Ascending aorta (tissue), 2 donors: ENCODE results near the gene CREB3. TPM values are rescaled to one million over a fixed set of nuclear protein-coding genes. Genes with fewer than 3 reads are reported as not detected.

Experiments used
- DNase-seq, 2 donors: peaks; one replicate each; pipeline ENCODE4 v3.0.0-alpha.2; 2019; ENCODE audit warnings: low spot score in 2 of 2
- H3K27ac ChIP-seq, 2 donors: fragments of 200-600 bp; sonication (generic); one replicate each; pipeline ENCODE4 v1.5.1; 2016 to 2017; ENCODE audit warnings: mild to moderate bottlenecking in 1 of 2
- H3K27me3 ChIP-seq: fragments of 200-600 bp; sonication (generic); one replicate; pipeline ENCODE4 v1.5.1; 2017
- H3K36me3 ChIP-seq, 2 donors: fragments of 200-600 bp; sonication (generic); one replicate each; pipeline ENCODE4 v1.5.1; 2016
- H3K4me1 ChIP-seq, 2 donors: fragments of 200-600 bp; sonication (generic); one replicate each; pipeline ENCODE4 v1.5.1; 2016 to 2017; ENCODE audit warnings: mild to moderate bottlenecking in 1 of 2
- H3K4me3 ChIP-seq, 2 donors: fragments of 200-600 bp; sonication (generic); one replicate each; pipeline ENCODE4 v1.5.1; 2016 to 2017; ENCODE audit warnings: mild to moderate bottlenecking in 1 of 2
- H3K9me3 ChIP-seq, 2 donors: fragments of 200-600 bp; sonication (generic); one replicate each; pipeline ENCODE4 v1.5.1; 2016
- intact Hi-C: fragments of 100-400 bp; cut with DNase I; formaldehyde crosslinking; loops from one replicate; pipeline ENCODE4 v1.15.1; 2023
- total RNA-seq: library from RNA; depleted of rRNA; stranded (reverse); fragments of >200 nt; gene quantifications from one replicate; pipeline ENCODE4 v1.1.0, GENCODE V29; 2016
- TF ChIP-seq, protein P1 (sequence below), 3 experiments: fragments of 200-600 bp in 2 of 3; fragments of 450-650 bp in 1 of 3; sonication (generic) in 2 of 3; IDR thresholded peaks; one replicate each; pipeline ENCODE4 v1.5.1; 2016 to 2019; ENCODE audit warnings: antibody characterized with exemption in 3 of 3, mild to moderate bottlenecking in 1 of 3, moderate library complexity in 1 of 3

CREB3 gene
- total RNA-seq, 1 donor from 2014 or later: 48.3 TPM

DNA sequence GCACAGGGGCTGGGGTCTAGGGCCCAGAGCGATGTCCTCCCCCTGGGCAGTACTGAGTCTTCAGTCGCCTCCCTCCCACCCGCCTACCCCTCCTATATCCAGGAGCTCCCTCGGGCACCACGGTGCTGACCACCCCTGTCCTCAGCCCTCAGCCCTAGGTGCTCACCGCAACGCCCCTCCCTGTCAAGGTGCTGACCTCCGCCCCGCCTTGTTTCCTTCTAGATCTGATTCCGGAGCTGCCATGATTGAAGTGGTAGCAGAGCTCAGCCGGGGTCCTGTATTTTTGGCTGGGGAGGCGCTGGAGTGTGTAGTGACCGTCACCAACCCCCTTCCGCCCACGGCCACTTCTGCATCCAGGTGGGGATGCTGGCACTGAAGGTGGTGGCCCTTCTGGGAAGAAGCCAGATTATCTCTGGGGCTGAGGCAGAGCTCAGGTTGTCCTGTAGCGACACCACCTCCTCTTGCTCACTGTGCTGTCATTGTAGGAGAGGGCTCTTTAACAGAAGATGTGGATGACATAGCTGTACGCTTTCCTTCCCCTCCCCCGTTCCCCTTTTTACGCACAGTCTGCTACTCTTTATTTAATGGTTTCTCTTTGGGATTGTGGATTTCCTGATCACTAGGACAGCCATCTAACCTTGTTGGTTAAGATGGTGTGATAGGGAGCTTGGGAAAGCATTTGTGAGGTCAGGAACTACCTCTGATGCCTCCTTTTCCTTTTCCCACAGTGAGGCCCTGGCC lies 17.2 kb downstream of the CREB3 start:
- Histone ChIP-seq H3K4me3 (peak overlapping the region; percentile 87 to 94), H3K27me3 (no peaks in the 10 kb centered on the region), H3K4me1 (peaks cover 10 to 31% of the 10 kb centered on the region in 2 donors), H3K9me3 (no peaks in the 10 kb centered on the region), H3K27ac (peak overlapping the region; percentile 94 to 96), H3K36me3 (peaks cover 30 to 45% of the 10 kb centered on the region in 2 donors)
- intact Hi-C loops: loop anchor here (1.0 to 5.0 kb wide), 3 partner anchors 17 to 142 kb away; partner anchors contain the start of genes CREB3, HINT2, TESK1 and TLN1
- peak in 1 of 2 donors; percentile 72 for DNase-seq
- TF ChIP-seq, protein P1, sequence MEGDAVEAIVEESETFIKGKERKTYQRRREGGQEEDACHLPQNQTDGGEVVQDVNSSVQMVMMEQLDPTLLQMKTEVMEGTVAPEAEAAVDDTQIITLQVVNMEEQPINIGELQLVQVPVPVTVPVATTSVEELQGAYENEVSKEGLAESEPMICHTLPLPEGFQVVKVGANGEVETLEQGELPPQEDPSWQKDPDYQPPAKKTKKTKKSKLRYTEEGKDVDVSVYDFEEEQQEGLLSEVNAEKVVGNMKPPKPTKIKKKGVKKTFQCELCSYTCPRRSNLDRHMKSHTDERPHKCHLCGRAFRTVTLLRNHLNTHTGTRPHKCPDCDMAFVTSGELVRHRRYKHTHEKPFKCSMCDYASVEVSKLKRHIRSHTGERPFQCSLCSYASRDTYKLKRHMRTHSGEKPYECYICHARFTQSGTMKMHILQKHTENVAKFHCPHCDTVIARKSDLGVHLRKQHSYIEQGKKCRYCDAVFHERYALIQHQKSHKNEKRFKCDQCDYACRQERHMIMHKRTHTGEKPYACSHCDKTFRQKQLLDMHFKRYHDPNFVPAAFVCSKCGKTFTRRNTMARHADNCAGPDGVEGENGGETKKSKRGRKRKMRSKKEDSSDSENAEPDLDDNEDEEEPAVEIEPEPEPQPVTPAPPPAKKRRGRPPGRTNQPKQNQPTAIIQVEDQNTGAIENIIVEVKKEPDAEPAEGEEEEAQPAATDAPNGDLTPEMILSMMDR (IDR thresholded peaks at IDR 0.05): peak in 1 of 3 experiments; percentile 5

DNA sequence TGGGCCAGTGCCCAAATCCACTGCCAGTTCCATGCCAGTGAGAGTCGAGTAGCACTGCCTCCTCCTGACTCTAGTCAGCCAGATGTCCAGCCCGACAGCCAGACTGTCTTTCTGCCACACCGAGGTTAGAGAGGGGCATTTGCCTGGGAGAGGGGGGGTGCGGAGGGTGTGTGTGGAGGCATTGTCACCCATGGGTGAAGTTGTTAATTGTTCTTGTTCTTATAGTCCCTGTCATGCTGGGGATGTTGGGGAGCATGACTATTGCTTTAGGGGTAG lies 17.7 kb downstream of the CREB3 start:
- Histone ChIP-seq H3K27ac (peak overlapping the region; percentile 94 to 96), H3K4me3 (peak overlapping the region; percentile 87 to 94), H3K4me1 (peaks cover 10 to 26% of the 10 kb centered on the region in 2 donors), H3K36me3 (peaks cover 29 to 41% of the 10 kb centered on the region in 2 donors), H3K27me3 (no peaks in the 10 kb centered on the region), H3K9me3 (no peaks in the 10 kb centered on the region)
- no peak for DNase-seq
- intact Hi-C loops: no loop called here
- TF ChIP-seq, protein P1 (IDR thresholded peaks at IDR 0.05): no peak

DNA sequence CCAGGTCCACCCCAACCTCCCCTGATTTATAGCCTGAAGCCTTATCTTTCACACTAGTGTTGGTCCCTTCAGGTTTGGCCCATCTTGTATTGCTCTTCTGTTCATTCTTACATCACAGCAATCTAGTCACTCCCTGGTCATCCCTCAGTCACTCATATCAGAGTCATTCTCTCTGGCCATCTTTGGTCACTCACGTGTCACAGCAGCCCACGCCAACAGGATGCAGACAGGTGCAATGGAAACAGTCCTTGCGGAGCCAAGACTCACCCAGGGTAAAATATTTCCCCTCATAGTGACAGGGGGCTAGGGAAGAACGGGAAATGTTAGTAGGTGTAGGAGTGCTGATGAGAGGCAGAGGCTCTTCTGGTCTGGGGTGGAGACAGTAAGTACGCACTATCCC lies 21.0 kb downstream of the CREB3 start:
- no peaks in the 10 kb centered on the region for H3K27me3 ChIP-seq
- TF ChIP-seq, protein P1 (IDR thresholded peaks at IDR 0.05): no peak
- H3K4me3 ChIP-seq: no peak overlapping the region
- H3K4me1 ChIP-seq: peaks cover 5 to 18% of the 10 kb centered on the region in 2 donors
- intact Hi-C loops: no loop called here
- peaks cover 29 to 41% of the 10 kb centered on the region in 2 donors for H3K36me3 ChIP-seq
- DNase-seq: no peak
- H3K27ac ChIP-seq: no peak overlapping the region
- H3K9me3 ChIP-seq: no peaks in the 10 kb centered on the region

DNA sequence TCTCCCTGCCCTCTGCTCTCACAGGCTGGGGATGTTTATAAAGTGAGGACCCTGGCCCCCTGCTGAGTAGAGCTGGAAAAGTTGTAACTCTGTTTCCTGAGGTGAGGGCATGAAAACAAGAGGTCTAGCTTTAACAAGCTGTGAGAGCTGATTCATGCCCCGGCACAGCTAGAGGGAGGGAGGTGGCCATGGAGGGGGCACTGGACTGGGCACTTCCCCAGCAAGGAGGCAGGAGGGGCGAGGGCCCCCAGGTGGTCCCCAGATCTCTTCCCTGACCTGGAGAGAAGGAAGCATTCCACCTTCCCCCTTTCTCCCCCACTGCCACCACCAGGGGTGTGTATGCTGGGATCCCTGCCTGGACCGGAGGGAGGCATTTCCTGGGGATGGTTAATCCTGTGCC lies 21.8 kb downstream of the CREB3 start, which contains the start of gene MSMP:
Gene MSMP, minus strand, starts transcription at position 13 of the 400 bp plus-strand sequence. CDS start 147 bp downstream, outside the sequence.
- H3K27me3 ChIP-seq: no peaks in the 10 kb centered on the region
- H3K36me3 ChIP-seq: peaks cover 29 to 41% of the 10 kb centered on the region in 2 donors
- H3K4me1 ChIP-seq: peaks cover 5 to 26% of the 10 kb centered on the region in 2 donors
- intact Hi-C loops: no loop called here
- no peak within 1 kb of the TSS for H3K4me3 ChIP-seq
- no peaks in the 10 kb centered on the region for H3K9me3 ChIP-seq
- TF ChIP-seq, protein P1 (IDR thresholded peaks at IDR 0.05): no peak
- H3K27ac ChIP-seq: peak within 1 kb of the TSS in 1 of 2 donors; percentile 24
- no peak for DNase-seq

DNA sequence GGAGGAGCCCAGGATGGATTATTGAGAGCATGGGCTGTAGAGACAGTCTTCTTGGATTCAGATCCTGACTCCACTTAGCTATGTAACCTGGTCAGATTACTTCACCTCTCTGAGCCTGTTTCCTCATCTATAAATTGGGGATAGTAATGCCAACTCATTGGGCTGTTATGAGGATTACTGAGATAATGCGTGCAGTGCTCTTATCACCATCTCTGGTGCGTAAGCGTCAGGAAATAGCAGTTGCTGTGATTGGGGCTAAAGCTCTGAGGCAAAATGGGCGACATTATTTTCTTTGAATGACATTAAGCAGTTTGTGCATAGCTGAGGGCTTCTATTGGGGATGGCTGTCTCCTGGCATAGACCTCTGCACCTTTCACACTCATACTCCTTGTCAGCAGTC lies 22.6 kb downstream of the CREB3 start:
- H3K4me3 ChIP-seq: no peak overlapping the region
- intact Hi-C loops: loop anchor here (5.0 kb wide), 1 partner anchor 72 kb away; the partner anchor contains the start of genes FAM221B and TMEM8B
- H3K9me3 ChIP-seq: no peaks in the 10 kb centered on the region
- no peak overlapping the region for H3K27ac ChIP-seq
- peaks cover 29 to 41% of the 10 kb centered on the region in 2 donors for H3K36me3 ChIP-seq
- TF ChIP-seq, protein P1 (IDR thresholded peaks at IDR 0.05): no peak
- peaks cover 5 to 26% of the 10 kb centered on the region in 2 donors for H3K4me1 ChIP-seq
- no peak for DNase-seq
- no peaks in the 10 kb centered on the region for H3K27me3 ChIP-seq
